Endothelial cell of umbilical vein (primary cell): Measurements from ENCODE around the gene IL4I1.

ENCODE experiments used
- CTCF ChIP-seq, 2 donors: IDR thresholded peaks; 1 replicate in 1 of 2; 2 replicates in 1 of 2; pipeline ENCODE4 v1.5.1; 2011; ENCODE audit warnings: low read length in 2 of 2, mild to moderate bottlenecking in 2 of 2, moderate library complexity in 2 of 2, control low read depth in 1 of 2, inconsistent platforms in 1 of 2, low read depth in 1 of 2; ENCODE audit not compliant: insufficient read depth in 1 of 2; ENCODE audit errors: extremely low read depth in 1 of 2
- EZH2 ChIP-seq: IDR thresholded peaks from 2 replicates; pipeline ENCODE4 v1.6.1; 2012; ENCODE audit warnings: borderline replicate concordance, low read depth, mild to moderate bottlenecking, moderate library complexity, low read length, inconsistent platforms; ENCODE audit not compliant: severe bottlenecking
- JUN ChIP-seq: IDR thresholded peaks from 2 replicates; pipeline ENCODE4 v1.6.1; 2011; ENCODE audit warnings: borderline replicate concordance, low read depth; ENCODE audit not compliant: insufficient read length, insufficient read depth
- MYC ChIP-seq: IDR thresholded peaks from one replicate; pipeline ENCODE4 v1.6.1; 2011; ENCODE audit warnings: mild to moderate bottlenecking, low read depth, low read length
- POLR2A ChIP-seq: IDR thresholded peaks from 2 replicates; pipeline ENCODE4 v1.6.1; 2012; ENCODE audit warnings: low read depth, mild to moderate bottlenecking, control low read depth, low read length
- POLR2AphosphoS5 ChIP-seq: IDR thresholded peaks from 2 replicates; pipeline ENCODE4 v1.6.1; 2012; ENCODE audit warnings: low read depth, mild to moderate bottlenecking, control low read depth, low read length, moderate library complexity; ENCODE audit not compliant: insufficient read depth

- TF ChIP-seq CTCF (IDR thresholded peaks at IDR 0.05; ENCODE audit: extremely low read depth in 1 of 2, insufficient read depth in 1 of 2, low read depth in 1 of 2, low read length in 2 of 2), result no peak
- no peak for TF ChIP-seq POLR2A
- TF ChIP-seq JUN, result no peak
- no peak for TF ChIP-seq POLR2AphosphoS5
- TF ChIP-seq EZH2, result no peak
- TF ChIP-seq MYC, result no peak
Measured at GRCh38 chr19:49857838-49858087, 38.9 kb downstream of the IL4I1 start.
